HCT116 (cell line): ENCODE measurements around the gene C2orf72. TPM values are rescaled to one million over a fixed set of nuclear protein-coding genes. Genes with fewer than 3 reads are reported as not detected.

Experiments
- ATAC-seq: fragments of 200-7000 bp; cut with Tn5 transposase; 2 replicates; pipeline ENCODE4 v1.9.1; 2020; ENCODE audit warnings: mild to moderate bottlenecking, moderate library complexity
- BruUV-seq: library from RNA; stranded (reverse); fragments of 400-500 nt; replicated peaks from 2 replicates; lab custom pipeline; 2021; lab: Mats Ljungman, UMichigan
- CTCF ChIA-PET: fragments of 300-600 bp; sonication (Branson Sonifier 250); formaldehyde crosslinking; loops from one replicate; lab custom pipeline; 2021; ENCODE audit warnings: antibody characterized with exemption; lab: Charles Lee
- POLR2A ChIA-PET: fragments of 300-600, 350-600 bp; sonication (Branson Sonifier 250); formaldehyde crosslinking; loops from one replicate; lab custom pipeline; 2021; ENCODE audit warnings: antibody characterized with exemption; lab: Charles Lee
- RAD21 ChIA-PET, 2 experiments: fragments of 300-600 bp; sonication (Branson Sonifier 250); formaldehyde crosslinking; loops; one replicate each; lab custom pipeline; 2023; ENCODE audit warnings: low total read pairs in 2 of 2; ENCODE audit not compliant: uncharacterized antibody in 2 of 2, unreplicated experiment in 2 of 2, low non-redundant PET in 1 of 2; lab: Charles Lee
- DNase-seq: peaks from one replicate; pipeline ENCODE4 v3.0.0-alpha.2; 2010; ENCODE audit warnings: low read depth, low spot score
- H2AFZ ChIP-seq: fragments of 200-600 bp; shearing (Covaris generic), sonication (generic); 2 replicates; pipeline ENCODE4 v1.6.1; 2017; ENCODE audit warnings: low read depth, mixed run types, mixed read lengths, antibody characterized with exemption, low read length; ENCODE audit not compliant: poor library complexity, severe bottlenecking
- H3K27ac ChIP-seq: 2 replicates; pipeline ENCODE4 v1.5.1; 2012; ENCODE audit warnings: low read depth, low read length
- H3K27me3 ChIP-seq: fragments of 200-600 bp; sonication (generic); 2 replicates; pipeline ENCODE4 v1.6.1; 2016; ENCODE audit warnings: mixed run types, low read length, mixed read lengths; ENCODE audit not compliant: insufficient read depth
- H3K36me3 ChIP-seq, 2 experiments: fragments of 200-500 bp in 1 of 2; fragments of 200-600 bp in 1 of 2; sonication (Bioruptor generic) in 1 of 2; sonication (generic) in 1 of 2; 2 replicates each; pipeline versions ENCODE4 v1.5.1 to v1.6.1; 2014 to 2016; ENCODE audit warnings: low read length in 2 of 2, inconsistent platforms in 1 of 2, mixed read lengths in 1 of 2, mixed run types in 1 of 2; ENCODE audit not compliant: insufficient read depth in 2 of 2, control insufficient read depth in 1 of 2
- H3K4me1 ChIP-seq, 2 experiments: fragments of 200-600 bp in 1 of 2; sonication (generic) in 1 of 2; 2 replicates each; pipeline versions ENCODE4 v1.5.1 to v1.6.1; 2012 to 2017; ENCODE audit warnings: low read length in 2 of 2, inconsistent platforms in 1 of 2, mild to moderate bottlenecking in 1 of 2, mixed read lengths in 1 of 2, mixed run types in 1 of 2, moderate library complexity in 1 of 2; ENCODE audit not compliant: insufficient read depth in 2 of 2, control insufficient read depth in 1 of 2
- H3K4me2 ChIP-seq: fragments of 200-600 bp; sonication (generic); 2 replicates; pipeline ENCODE4 v1.6.1; 2017; ENCODE audit warnings: mixed run types, low read length, mixed read lengths
- H3K4me3 ChIP-seq, 2 experiments: fragments of 200-600 bp in 1 of 2; sonication (generic) in 1 of 2; replicated peaks in 1 of 2; 2 replicates each; pipeline ENCODE4 v1.5.1; 2011 to 2016; ENCODE audit warnings: low read length in 2 of 2, control low read depth in 1 of 2, low read depth in 1 of 2, mild to moderate bottlenecking in 1 of 2, mixed read lengths in 1 of 2, mixed run types in 1 of 2
- H3K79me2 ChIP-seq: fragments of 200-600 bp; sonication (generic); 2 replicates; pipeline ENCODE4 v1.6.1; 2017; ENCODE audit warnings: mild to moderate bottlenecking, mixed run types, low read length, moderate library complexity, mixed read lengths; ENCODE audit not compliant: insufficient read depth
- H3K9ac ChIP-seq: fragments of 200-600 bp; sonication (generic); 2 replicates; pipeline ENCODE4 v1.6.1; 2016; ENCODE audit warnings: low read length, mixed read lengths
- H3K9me2 ChIP-seq: fragments of 200-600 bp; sonication (generic), shearing (Covaris generic); 2 replicates; pipeline ENCODE4 v1.6.1; 2017; ENCODE audit warnings: mixed run types, mild to moderate bottlenecking, moderate library complexity; ENCODE audit not compliant: insufficient read depth
- H3K9me3 ChIP-seq, 2 experiments: fragments of 200-500 bp in 1 of 2; fragments of 200-600 bp in 1 of 2; sonication (Bioruptor generic) in 1 of 2; sonication (generic) in 1 of 2; 2 replicates each; pipeline ENCODE4 v1.6.1; 2014 to 2017; ENCODE audit warnings: low read length in 2 of 2, mixed read lengths in 2 of 2, inconsistent platforms in 1 of 2, low read depth in 1 of 2, mild to moderate bottlenecking in 1 of 2, mixed run types in 1 of 2, moderate library complexity in 1 of 2; ENCODE audit not compliant: control insufficient read depth in 1 of 2, insufficient read depth in 1 of 2
- H4K20me1 ChIP-seq: fragments of 200-600 bp; sonication (generic), shearing (Covaris generic); 2 replicates; pipeline ENCODE4 v1.6.1; 2017; ENCODE audit warnings: mixed run types, mild to moderate bottlenecking, moderate library complexity; ENCODE audit not compliant: insufficient read depth
- EGR1 ChIP-seq: IDR thresholded peaks from 2 replicates; pipeline ENCODE4 v1.6.1; 2012; ENCODE audit warnings: low read depth
- JUND ChIP-seq: IDR thresholded peaks from 2 replicates; pipeline ENCODE4 v1.6.1; 2012
- RAD21 ChIP-seq: IDR thresholded peaks from 2 replicates; pipeline ENCODE4 v1.6.1; 2012; ENCODE audit warnings: low read depth, mild to moderate bottlenecking
- SP1 ChIP-seq: IDR thresholded peaks from 2 replicates; pipeline ENCODE4 v1.6.1; 2012; ENCODE audit warnings: low read depth
- SRF ChIP-seq: IDR thresholded peaks from 2 replicates; pipeline ENCODE4 v1.6.1; 2012; ENCODE audit warnings: low read depth
- TCF7L2 ChIP-seq: IDR thresholded peaks from 2 replicates; pipeline ENCODE4 v1.7.0; 2011; ENCODE audit warnings: borderline replicate concordance, inconsistent platforms; ENCODE audit not compliant: insufficient read depth, insufficient read length; ENCODE audit errors: extremely low read depth
- intact Hi-C: fragments of 100-400 bp; cut with micrococcal nuclease; formaldehyde crosslinking; loops from 2 replicates; pipeline ENCODE4 v1.10.0; 2022
- total RNA-seq: library from RNA; stranded (reverse); gene quantifications from one replicate; pipeline ENCODE4 v1.2.1, GENCODE V29; 2021; ENCODE audit not compliant: unreplicated experiment

Gene C2orf72
- total RNA-seq, 1 experiment from 2014 or later, result 3.7 TPM

DNA sequence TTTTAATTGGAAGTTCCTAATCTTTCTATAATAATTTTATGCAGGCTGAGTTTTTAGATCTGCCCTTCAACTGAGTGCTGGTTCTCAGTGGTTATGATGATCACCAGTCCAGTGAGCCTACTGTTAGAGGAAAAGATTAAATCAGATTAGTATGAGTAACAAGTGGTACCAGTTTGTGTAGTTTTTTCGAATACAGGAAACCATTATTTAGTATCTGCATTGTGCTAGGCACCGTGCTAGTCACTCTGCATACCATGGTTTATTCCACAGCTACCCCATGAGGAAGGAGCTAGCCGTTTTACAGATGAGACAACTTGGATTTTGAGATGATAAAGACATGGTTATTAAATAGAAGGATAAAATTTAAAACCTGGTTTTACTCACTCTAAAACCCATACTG is 25.5 kb downstream of the C2orf72 start:
- Histone ChIP-seq H3K4me1 (peaks cover 15 to 21% of the 10 kb centered on the region in 2 experiments), H3K9me2 (no peaks in the 10 kb centered on the region), H3K9ac (no peak overlapping the region), H4K20me1 (no peaks in the 10 kb centered on the region), H3K27ac (no peak overlapping the region), H3K4me3 (no peak overlapping the region), H3K4me2 (no peak overlapping the region), H3K27me3 (no peaks in the 10 kb centered on the region), H2AFZ (no peak overlapping the region)
- intact Hi-C loops, result no loop called here
- ChIA-PET POLR2A (no interaction called here), CTCF (no interaction called here), RAD21 (no interaction called here)
- no TSS peak for BruUV-seq
- no peak for DNase-seq
- TF ChIP-seq JUND (no peak), TCF7L2 (no peak), SRF (no peak), SP1 (no peak), RAD21 (no peak), EGR1 (no peak)
- TF ChIP-seq, all 23 proteins: peak for 0
- H3K79me2 ChIP-seq, result peaks cover 94% of the 10 kb centered on the region
- H3K9me3 ChIP-seq, result no peaks in the 10 kb centered on the region
- H3K36me3 ChIP-seq, result peaks cover 37 to 47% of the 10 kb centered on the region in 2 experiments
- no peak for ATAC-seq

DNA sequence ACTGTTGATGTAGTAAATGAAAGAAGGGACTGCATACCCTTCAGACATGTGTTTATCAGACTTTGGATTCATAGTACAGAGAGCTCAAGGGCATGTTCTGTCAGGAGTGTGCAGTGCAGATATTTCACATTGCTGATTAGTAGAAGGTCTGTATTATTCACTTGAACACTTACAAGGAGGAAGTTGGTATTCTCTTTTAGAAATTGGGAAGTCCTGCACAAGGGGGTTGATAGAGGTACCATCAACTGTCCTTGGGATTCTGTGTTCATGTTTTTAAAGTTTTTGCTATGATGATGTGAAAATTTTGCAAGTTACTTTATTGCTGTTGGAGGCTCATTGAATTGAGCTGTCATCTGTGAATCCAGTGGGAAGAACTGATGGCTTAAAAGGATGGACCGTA is 26.0 kb downstream of the C2orf72 start:
- no peaks in the 10 kb centered on the region for H4K20me1 ChIP-seq
- no peak overlapping the region for H3K4me2 ChIP-seq
- intact Hi-C loops, result no loop called here
- ChIA-PET RAD21 (no interaction called here), CTCF (no interaction called here), POLR2A (no interaction called here)
- H3K9me2 ChIP-seq, result no peaks in the 10 kb centered on the region
- ATAC-seq, result no peak
- H3K9ac ChIP-seq, result no peak overlapping the region
- no TSS peak for BruUV-seq
- H2AFZ ChIP-seq, result no peak overlapping the region
- no peak for TF ChIP-seq JUND
- peaks cover 43 to 52% of the 10 kb centered on the region in 2 experiments for H3K36me3 ChIP-seq
- H3K27me3 ChIP-seq, result no peaks in the 10 kb centered on the region
- no peak overlapping the region for H3K27ac ChIP-seq
- no peaks in the 10 kb centered on the region for H3K9me3 ChIP-seq
- no peak for DNase-seq
- no peak overlapping the region for H3K4me3 ChIP-seq
- peaks cover 94% of the 10 kb centered on the region for H3K79me2 ChIP-seq
- H3K4me1 ChIP-seq, result peaks cover 9 to 15% of the 10 kb centered on the region in 2 experiments
